NCI-H345 treated with DMSO at 0.1 percent for 48 hours (cell line): ENCODE data around the gene STRBP.
"Not testable (repeated sequence)": the region's sequence is repeated elsewhere in the genome, so short reads cannot be mapped to it uniquely, and the experiment has no call there.

Source experiments
- DNase-seq: peaks from one replicate; lab custom pipeline; 2025; ENCODE audit not compliant: unreplicated experiment; lab: John Stamatoyannopoulos, UW

Gene STRBP

DNA sequence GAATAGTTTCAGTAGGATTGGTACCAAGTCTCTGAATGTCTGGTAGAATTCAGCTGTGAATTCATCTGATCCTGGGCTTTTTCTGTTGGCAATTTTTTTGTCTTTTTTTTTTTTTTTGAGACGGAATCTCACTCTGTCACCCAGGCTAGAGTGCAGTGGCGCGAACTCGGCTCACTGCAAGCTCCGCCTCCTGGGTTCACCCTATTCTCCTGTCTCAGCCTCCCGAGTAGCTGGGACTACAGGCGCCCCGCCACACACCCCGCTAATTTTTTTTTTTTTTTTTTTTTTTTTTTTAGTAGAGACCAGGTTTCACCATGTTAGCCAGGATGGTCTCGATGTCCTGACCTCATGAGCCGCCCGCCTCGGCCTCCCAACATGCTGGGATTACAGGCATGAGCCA, 67.9 kb downstream of the STRBP start:
- not testable (repeated sequence) for DNase-seq

DNA sequence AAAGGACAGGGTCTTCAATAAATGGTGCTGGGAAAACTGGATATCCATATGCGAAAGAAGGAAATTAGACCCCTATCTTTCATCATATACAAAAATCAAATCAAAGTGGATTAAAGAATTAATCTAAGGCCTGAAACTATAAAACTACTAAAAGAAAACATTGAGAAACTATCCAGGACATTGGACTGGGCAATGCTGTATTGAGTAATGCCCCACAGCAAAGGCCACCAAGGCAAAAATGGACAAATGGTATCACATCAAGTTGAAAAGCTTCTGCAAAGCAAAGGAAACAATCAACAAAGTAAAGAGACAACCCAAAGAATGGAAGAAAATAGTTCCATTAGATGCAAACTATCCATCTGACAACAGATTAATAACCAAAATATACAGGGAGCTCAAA, 72.3 kb downstream of the STRBP start:
- DNase-seq = no peak

DNA sequence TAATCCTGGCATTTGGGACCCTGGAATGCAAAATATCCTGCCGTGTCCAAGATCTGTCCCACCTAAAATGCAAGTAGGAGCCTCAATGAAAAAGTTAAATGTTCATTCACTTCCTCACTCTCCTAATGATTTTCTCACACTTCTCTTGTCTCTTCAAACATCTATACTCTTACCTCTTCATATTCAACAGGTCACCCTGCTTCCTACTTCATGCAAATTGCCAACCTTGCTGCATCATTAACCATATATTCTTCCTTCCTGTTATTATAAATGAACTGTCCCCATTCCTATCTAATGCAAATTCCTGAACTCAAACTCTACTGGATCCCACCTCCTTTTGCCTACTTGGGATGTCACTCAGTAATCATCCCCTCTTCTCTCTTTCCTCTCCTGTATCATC, 74.4 kb downstream of the STRBP start:
- no peak for DNase-seq

DNA sequence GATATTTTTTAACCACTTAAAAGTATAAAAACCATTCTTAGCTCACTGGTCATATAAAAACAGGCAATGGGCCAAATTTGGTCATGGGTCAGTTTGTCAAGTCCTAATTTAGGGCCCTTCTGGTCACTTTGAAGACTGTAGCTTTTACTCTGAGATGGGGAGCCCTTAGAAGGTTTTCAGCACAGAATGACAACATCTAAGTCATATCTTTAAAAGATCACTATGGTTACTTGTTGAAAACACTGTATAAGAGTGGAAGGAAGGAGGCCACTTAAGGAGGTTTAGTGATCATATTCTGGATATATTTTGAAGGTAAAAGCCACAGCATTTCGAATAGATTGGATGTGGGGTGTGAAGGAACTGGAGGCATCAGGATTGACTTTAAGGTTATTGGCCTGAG, 76.7 kb downstream of the STRBP start:
- DNase-seq = no peak

DNA sequence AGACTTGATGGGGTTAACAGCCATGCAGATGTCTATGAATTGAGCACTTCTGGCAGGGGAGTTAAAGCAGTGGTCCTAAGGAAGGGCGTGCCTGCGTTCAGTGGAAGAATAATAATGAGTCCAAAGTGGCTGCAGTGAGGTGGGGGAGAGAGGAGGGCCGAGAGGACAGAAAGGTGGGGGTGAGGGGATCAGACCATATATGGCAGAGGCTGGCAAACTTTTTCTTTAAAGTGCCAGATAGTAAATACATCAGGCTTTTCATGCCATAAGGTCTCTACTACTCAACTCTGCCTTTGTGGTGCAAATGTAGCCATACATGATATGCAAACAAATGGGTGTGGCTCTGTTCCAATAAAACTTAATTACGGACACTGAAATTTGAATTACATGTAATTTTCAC, 77.1 kb downstream of the STRBP start:
- no peak for DNase-seq

DNA sequence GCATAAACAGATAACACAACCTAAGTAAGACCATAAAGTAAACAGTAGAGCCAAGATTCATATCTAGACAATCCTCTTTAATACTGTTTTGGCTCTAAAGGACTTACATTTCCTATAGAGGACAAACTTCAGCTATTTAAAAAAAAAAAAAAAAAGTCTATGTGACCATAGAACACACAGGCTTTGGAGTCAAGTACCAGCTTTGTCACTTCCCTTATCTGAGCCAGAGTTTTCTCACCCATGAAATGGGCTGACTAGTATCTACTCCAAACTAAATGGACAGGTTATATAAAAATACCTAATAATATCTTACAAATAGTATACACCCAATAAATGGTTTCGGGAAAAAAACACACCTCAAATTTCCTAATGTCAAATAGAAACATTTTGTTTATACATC, 81.3 kb downstream of the STRBP start:
- DNase-seq = no peak

DNA sequence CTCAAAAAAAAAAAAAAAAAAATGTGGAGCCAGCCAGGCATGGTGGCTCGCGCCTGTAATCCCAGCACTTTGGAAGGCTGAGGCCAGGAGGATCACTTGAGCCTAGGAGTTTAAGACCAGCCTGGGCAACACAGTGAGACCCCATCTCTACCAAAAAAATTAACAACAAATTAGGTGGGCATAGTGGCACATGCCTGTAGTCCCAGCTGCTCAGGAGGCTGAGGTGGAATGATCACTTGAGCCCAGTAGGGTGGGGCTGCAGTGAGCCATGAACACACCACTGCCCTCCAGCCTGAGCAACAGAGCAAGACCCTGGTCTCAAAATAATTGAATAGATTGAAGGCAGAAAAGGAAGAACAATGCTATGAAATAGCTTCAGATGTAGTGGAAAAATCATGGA, 82.4 kb downstream of the STRBP start:
- not testable (repeated sequence) for DNase-seq

DNA sequence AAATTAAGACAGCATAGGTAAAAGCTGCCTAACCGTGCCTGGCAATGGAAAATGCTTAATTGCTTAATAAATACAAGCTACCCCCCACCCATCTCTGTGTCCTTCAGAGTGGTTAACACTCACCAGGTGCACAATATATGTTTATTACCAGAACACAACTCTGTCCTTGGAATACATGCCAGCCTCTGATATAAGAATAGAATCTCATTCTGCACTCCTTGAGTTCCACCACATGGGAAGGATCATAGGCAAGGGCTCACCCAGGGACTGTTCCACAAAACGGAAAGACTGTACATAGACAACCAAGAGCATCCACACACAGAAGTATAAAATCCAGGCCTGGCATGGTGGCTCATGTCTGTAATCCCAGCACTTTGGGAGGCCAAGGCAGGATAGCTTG, 91.4 kb downstream of the STRBP start:
- no peak for DNase-seq

DNA sequence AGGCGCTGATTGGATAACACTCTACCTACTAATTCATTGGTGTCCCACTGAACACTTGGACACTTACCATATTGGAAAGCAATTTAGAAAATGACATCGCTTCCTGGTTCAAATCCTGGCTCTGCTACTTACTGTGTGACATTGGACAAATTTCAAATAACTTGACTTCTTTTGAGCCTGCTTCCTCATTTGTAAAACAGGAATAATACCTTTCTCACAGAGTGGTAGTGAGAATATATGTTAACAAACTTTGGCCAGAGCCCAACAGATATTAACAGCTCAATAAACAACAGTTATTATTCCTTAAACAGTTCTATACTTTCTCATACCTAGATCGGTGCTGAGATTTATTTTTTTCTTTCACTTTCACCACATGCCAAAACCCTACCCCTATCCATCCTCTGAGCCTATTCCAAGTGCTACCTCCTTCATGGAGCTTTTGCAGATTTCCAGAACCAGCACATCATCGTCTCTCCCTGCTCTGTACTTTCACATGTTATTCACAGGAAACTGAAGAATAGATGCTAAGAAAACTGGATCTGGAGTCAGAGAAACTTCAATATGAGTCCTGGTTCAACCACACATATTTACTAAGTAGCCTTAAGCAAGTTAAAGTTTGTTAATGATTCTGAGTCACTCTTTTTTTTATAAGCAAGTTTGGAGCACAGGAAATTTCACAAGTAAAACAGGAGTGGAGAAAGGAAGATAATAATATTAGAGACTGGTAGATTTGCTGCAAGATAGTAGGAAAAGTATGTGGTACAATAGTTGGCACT, 92.3 kb downstream of the STRBP start:
- DNase-seq = no peak

DNA sequence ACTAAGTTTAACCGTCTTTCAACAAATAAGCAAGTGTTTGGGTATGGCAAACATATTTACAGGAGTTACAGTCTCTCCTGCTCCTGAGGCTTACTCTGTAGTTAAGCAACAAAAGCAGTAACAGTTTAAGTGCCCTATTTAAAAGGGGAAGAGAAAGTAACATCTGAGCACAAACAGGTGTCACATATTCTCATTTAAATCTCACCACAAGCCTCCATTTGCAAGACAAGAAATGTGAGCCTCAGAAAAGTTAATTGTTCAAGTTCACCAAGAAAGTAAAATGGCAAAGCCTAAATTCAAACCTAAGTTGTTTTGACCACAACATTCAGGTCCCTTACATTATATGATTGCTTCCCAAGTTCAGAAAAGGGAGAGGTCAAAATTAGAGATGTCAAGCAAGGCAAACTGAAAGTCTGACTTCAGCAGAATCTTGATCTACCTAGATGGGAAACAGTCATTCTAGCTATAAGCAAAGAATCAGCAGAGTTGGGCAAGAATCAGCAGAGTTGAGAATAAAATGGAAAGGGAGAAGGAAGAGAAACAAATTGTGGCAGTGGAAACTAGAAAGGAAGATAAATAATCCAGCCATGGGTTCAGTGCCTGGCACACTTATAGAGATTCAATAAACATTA, 93.4 kb downstream of the STRBP start:
- DNase-seq = no peak

DNA sequence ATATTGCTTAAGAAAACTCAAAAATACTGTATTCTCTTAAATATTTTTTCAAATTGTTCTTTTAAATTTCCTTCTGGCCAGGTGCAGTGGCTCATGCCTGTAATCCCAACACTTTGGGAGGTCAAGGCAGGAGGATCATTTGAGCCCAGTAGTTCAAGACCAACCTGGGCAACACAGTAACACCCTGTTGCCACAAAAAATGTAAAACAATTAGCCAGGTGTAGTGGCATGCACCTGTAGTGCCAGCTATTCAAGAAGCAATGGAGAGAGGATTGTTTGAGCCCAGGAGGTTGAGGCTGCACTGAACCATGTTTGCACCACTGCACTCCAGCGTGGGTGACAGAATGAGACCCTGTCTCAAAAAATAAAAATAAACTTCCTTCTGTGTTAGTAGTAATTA, 94.3 kb downstream of the STRBP start:
- DNase-seq = no peak

DNA sequence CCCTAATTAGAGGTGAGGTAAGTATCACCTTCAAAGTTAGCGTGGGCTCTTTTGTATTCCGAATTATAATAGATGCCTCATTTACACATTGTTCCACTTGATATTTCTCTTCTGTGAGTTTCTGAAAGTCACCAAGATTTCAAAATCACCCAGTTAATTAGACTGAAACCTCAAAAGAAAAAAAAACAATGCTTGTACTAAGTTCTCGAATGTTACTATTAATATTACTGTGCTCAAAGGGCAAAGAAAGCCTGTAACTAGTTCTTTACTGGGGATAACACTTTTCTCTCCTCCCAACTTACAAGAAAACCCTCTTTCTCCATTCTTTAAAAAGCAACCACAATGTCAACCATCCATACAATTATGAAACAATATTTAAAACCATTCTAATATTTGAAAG, 98.5 kb downstream of the STRBP start:
- DNase-seq = no peak

DNA sequence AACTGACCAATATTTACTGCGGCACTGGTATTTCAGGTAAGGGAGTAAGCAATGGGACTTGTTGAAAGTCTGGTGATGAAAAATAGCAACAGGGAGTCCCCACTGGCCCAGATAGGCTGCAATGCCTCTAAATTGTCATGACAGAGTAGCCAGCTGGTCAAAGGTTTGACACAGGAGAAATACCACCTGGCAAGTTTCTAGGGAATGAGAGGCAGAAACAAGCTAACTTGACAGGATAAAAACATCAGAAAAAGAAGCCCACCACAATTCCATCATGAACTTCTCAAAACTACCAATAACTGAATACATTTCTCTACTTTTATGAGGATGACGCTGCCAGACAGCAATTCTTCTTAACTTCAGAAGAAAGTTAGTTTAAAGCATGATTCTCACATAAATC, 99.8 kb downstream of the STRBP start:
- no peak for DNase-seq

DNA sequence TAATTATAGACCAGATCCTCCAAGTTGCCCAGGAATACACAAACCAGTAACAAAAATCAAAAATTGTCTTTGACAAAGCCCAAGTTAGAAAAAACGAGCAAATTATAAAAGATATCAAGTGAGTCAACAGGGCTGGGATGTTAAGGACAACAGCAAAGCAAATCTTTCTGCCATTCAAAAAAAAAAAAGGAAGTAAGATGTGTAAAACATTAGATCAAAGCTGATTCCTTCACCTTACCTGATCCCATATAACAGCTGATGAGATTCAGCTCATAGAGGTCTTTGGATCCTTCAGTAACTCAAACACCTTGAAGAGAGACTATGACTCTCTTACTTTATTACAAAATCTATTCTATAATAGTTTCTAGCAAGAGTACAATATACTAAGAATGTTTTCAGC, 100.9 kb downstream of the STRBP start:
- DNase-seq = no peak

DNA sequence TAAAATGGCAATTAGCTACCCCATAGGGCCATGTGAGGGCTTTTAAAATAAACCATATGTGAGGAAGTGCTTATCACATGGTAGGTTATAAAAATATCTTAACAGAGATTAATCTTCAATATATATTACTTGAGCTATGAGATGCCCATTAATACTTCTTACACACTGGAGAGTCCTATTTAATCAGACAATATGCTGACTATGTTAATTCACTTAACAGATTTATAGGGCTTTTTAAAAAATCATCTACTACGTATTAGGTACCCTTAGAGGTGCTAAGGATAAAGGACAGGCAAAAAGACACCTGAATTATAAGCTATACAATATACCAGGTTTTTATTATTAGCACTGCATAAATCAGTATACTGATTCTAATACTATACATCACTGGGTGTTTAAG, 102.6 kb downstream of the STRBP start:
- DNase-seq = no peak

DNA sequence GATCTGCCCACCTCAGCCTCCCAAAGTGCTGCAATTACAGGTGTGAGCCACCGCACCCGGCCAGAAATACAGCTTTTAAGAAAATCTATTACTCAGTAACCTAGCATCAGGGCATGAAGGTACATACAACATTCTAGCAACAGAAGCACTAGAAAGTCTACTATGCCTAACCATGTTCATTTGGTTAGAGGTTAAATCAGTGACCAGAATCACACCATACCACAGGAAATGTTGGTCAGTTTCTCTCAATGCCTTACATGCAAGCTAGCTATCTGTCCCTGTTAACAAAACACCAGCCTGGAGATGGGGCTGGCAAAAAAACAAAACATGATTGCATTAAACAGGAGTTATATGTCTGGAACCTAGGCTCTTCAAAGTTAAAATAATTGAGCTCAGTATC, 104.1 kb downstream of the STRBP start:
- DNase-seq = no peak

DNA sequence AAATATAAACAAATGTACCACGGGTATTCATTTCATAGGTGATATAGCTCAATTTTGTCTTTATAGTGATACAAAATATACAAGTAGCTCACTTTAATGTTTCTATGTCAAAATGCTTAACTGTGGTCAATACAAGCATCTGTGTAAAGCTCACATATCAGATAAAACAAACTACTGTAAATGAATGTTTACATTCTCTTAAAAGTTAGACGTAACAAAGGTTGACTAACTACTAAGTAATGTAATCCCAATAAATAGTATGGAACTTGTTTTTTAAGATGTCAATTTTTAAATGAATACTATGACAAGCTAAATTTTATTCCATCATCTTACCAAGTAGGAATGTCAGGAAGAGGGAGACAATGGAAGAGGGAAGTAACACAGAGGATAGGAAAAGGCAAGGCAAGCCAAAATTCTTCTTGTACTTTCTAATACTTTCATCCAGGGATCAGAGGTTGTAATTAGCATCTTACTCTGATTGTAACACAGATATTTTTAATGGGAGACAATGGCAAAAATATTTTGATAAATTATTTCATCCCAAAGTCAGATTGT, 105.5 kb downstream of the STRBP start:
- no peak for DNase-seq

DNA sequence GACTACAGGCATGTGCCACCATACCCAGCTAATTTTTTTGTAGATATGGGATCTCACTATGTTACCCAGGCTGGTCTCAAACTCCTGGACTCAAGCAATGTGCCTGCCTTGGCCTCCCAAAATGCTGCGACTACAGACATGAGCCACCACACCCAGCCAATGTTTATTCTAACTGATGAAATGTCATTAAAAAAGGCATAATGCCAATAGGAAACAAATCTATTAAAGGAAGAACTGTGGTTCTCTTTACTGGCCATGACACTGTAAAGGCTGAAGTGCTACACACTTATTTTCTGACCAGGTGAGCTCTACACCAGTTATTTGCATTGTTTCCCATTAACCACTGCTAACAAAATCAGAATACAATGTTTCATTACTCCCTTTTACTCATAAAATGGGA, 106.0 kb downstream of the STRBP start:
- no peak for DNase-seq

DNA sequence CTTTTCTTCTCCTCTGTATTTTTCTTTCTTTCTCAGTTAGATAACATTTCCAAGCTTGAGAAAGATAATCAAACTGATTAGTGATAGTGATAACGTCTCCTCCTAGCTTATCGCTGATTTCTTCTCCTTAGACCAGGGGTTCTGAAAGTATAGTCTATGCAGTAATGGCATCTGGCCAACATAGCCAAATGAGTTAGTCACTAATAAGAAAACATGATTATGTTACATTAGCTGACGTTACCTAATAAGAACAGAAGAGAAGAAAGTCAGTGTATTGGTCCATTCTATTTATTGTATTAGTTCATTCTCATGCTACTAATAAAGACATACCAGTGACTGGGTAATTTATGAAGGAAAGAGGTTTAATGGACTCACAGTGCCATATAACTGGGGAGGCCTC, 111.2 kb downstream of the STRBP start:
- no peak for DNase-seq

DNA sequence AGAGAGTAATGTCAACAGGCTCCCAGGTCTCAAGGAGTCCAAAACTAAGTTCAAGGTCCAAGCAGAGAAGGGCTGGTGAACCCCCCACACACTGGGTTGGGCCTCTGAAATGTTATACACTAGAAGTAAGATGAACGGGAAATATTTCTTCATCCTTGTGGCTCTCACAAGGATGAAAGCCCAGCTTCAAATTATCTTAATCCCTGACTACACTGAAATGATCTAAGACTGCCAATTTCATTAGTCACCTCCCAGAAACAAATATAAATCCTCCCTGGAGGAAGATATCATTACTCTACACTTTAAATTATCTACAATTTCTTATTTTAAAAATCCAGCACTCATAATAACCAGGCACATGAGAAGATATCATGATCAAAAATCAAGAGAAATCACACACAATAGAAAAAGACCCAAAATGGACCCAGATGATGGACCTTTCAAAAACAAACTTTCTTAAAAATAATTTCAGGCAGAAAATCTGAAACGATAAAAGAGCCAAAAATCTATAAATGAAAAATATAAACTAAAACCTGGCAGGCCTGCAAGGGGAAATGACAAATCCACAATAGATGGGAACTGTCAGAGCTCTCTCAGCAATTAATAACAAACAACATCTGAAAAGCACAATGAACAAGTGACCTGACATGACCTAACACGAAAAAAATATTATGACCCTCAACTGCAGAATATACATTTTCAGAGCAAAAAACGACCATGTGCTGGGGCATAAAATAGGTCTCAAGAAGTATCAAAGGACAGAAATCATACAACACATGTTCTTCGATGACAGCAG, 117.5 kb downstream of the STRBP start:
- no peak for DNase-seq

DNA sequence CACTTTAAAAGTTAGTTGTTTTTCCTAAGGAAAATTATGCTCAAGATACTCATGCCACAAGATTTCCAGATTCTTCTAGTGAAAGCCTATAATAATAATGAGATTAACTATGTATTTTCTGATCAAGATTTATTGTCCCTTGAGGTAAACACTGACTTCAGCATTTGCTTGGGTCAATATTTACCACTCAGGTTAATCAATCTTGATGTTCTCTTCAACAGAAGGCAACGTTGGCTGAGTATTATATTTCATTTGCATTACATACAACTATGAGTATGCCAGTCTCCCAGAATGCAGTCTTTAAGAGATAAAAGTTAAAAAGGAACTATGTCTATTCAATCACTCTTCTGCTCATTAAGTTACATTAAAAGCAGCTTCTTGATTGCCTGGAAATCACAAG, 119.3 kb downstream of the STRBP start:
- no peak for DNase-seq

DNA sequence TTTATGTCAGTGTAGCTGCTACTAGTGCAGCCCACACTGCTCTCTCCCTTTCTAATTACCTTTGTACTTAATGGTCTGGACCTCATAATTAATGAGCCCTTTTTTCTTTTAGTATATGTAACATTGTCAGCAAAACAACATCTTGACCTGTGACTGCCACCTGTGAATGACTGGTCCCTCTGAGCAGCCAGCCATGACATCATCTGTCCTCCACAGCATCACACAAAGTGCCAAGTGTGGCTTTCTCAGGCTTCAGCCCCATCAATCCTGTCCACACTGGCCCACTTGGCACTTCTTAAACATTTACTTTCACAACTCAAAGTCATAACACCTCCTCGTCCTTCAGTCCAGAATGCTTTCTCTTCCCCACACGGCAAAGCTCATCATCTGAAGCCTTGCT, 130.2 kb downstream of the STRBP start:
- DNase-seq = no peak
